NB4 (cell line): ENCODE results near the gene ARHGEF17.
A peak's percentile ranks its signal among the peaks of the same experiment; 100 is the strongest.

ENCODE experiments used
- DNase-seq: peaks from one replicate; pipeline ENCODE4 v3.0.0; 2010; ENCODE audit warnings: low read depth
- H3K4me3 ChIP-seq: one replicate; pipeline ENCODE4 v1.5.1; 2011; ENCODE audit warnings: mild to moderate bottlenecking, low read depth, low read length, moderate library complexity
- CTCF ChIP-seq: IDR thresholded peaks from one replicate; pipeline ENCODE4 v1.5.1; 2012; ENCODE audit warnings: low read depth, low read length
- MAX ChIP-seq: IDR thresholded peaks from 2 replicates; pipeline ENCODE4 v1.6.1; 2011; ENCODE audit warnings: low read depth, low read length
- MYC ChIP-seq: IDR thresholded peaks from 2 replicates; pipeline ENCODE4 v1.6.1; 2011; ENCODE audit warnings: low read depth, low read length
- POLR2A ChIP-seq: IDR thresholded peaks from 2 replicates; pipeline ENCODE4 v1.6.1; 2011; ENCODE audit warnings: mild to moderate bottlenecking; ENCODE audit not compliant: insufficient read length; ENCODE audit errors: extremely low read depth

The ARHGEF17 gene

GRCh38 chr11:73318501-73319011 lies 10.5 kb downstream of the ARHGEF17 start:
- TF ChIP-seq MYC (no peak), POLR2A (no peak), MAX (no peak), CTCF (no peak)
- no peak overlapping the region for H3K4me3 ChIP-seq
- DNase-seq, result no peak

GRCh38 chr11:73320763-73321603 lies 12.9 kb downstream of the ARHGEF17 start:
- H3K4me3 ChIP-seq, result no peak overlapping the region
- DNase-seq, result no peak
- TF ChIP-seq POLR2A, result no peak
- no peak for TF ChIP-seq MAX
- TF ChIP-seq CTCF, result no peak
- TF ChIP-seq MYC, result no peak

- H3K4me3 ChIP-seq, result no peak overlapping the region
- TF ChIP-seq POLR2A, result no peak
- TF ChIP-seq CTCF, result peak; percentile 0
- peak; percentile 66 for DNase-seq
Measured at GRCh38 chr11:73321604-73322381, 13.7 kb downstream of the ARHGEF17 start.

GRCh38 chr11:73322382-73323306 lies 14.6 kb downstream of the ARHGEF17 start:
- no peak for TF ChIP-seq POLR2A
- DNase-seq, result peak; percentile 43
- H3K4me3 ChIP-seq, result no peak overlapping the region

GRCh38 chr11:73323464-73323863 lies 15.4 kb downstream of the ARHGEF17 start:
- no peak overlapping the region for H3K4me3 ChIP-seq
- TF ChIP-seq MYC (no peak), CTCF (no peak), POLR2A (no peak), MAX (no peak)
- DNase-seq, result no peak

DNA sequence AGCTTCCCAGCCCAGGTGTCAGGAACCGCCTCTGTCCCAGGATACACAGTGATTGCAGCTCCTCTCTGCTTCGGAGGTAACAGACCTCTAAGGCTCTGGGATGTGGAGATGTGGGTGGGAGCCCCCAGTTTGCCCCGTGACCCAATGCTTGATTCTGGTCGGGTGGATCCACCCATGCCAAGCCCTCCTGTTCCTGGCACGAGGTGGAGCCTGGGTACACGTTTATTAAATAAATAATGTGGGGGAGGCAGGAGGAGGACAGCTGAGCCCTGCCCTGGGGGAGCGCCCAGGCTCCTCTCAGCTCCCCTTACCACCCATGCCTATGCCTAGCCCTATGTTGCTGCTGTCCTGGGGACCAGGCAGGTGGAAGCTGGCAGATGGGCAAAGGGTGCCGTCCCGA lies 16.0 kb downstream of the ARHGEF17 start:
- no peak overlapping the region for H3K4me3 ChIP-seq
- no peak for TF ChIP-seq MYC
- TF ChIP-seq POLR2A, result no peak
- TF ChIP-seq MAX, result no peak
- no peak for TF ChIP-seq CTCF
- DNase-seq, result no peak
